SK-N-SH (cell line): ENCODE data around the gene SKIDA1. TPM values are rescaled to one million over a fixed set of nuclear protein-coding genes. Genes with fewer than 3 reads are reported as not detected.
A peak's percentile ranks its signal among the peaks of the same experiment; 100 is the strongest.
"Not testable (repeated sequence)": the region's sequence is repeated elsewhere in the genome, so short reads cannot be mapped to it uniquely, and the experiment has no call there.

Experiments
- CTCF ChIA-PET: fragments of 300-600, 350-600 bp; formaldehyde crosslinking; extraction: SDS; loops from one replicate; lab custom pipeline; 2021; lab: Yijun Ruan, JAX
- POLR2A ChIA-PET: fragments of 350-600 bp; sonication (Branson Sonifier 250); formaldehyde crosslinking; extraction: SDS; loops from one replicate; lab custom pipeline; 2020; ENCODE audit warnings: antibody characterized with exemption, inconsistent platforms; lab: Yijun Ruan, JAX
- DNase-seq: peaks from one replicate; pipeline ENCODE4 v3.0.0; 2012
- H2AFZ ChIP-seq: fragments of 200-600 bp; sonication (generic); 2 replicates; pipeline ENCODE4 v1.8.1; 2016; ENCODE audit warnings: antibody characterized with exemption, mild to moderate bottlenecking, low read depth
- H3F3A ChIP-seq: fragments of 200-600 bp; sonication (generic); replicated peaks from 2 replicates; pipeline ENCODE3; 2016; ENCODE audit warnings: antibody characterized with exemption, mild to moderate bottlenecking; ENCODE audit not compliant: insufficient read depth
- H3K27ac ChIP-seq, 2 experiments: fragments of 200-500 bp in 1 of 2; fragments of 200-600 bp in 1 of 2; sonication (Bioruptor generic) in 1 of 2; sonication (generic), shearing (Covaris generic) in 1 of 2; 2 replicates each; pipeline versions ENCODE4 v1.5.1 to v1.6.1; 2014 to 2016; ENCODE audit warnings: low read depth in 2 of 2, inconsistent platforms in 1 of 2, low read length in 1 of 2, mild to moderate bottlenecking in 1 of 2, mixed read lengths in 1 of 2
- H3K27me3 ChIP-seq: fragments of 200-600 bp; sonication (generic), shearing (Covaris generic); 2 replicates; pipeline ENCODE4 v1.6.1; 2016; ENCODE audit warnings: mixed run types; ENCODE audit not compliant: insufficient read depth
- H3K36me3 ChIP-seq, 2 experiments: fragments of 200-500 bp in 1 of 2; fragments of 200-600 bp in 1 of 2; sonication (Bioruptor generic) in 1 of 2; sonication (generic) in 1 of 2; replicated peaks in 1 of 2; 2 replicates each; pipeline versions ENCODE3 to v1.5.1; 2014 to 2016; ENCODE audit warnings: low read length in 1 of 2, mild to moderate bottlenecking in 1 of 2; ENCODE audit not compliant: insufficient read depth in 2 of 2, control insufficient read depth in 1 of 2
- H3K4me1 ChIP-seq, 2 experiments: fragments of 200-500 bp in 1 of 2; fragments of 200-600 bp in 1 of 2; sonication (Bioruptor generic) in 1 of 2; sonication (generic), shearing (Covaris generic) in 1 of 2; 2 replicates each; pipeline versions ENCODE4 v1.5.1 to v1.6.1; 2014 to 2016; ENCODE audit warnings: low read depth in 1 of 2, low read length in 1 of 2, mixed run types in 1 of 2; ENCODE audit not compliant: insufficient read depth in 2 of 2, control insufficient read depth in 1 of 2
- H3K4me2 ChIP-seq: fragments of 200-600 bp; sonication (generic), shearing (Covaris generic); 2 replicates; pipeline ENCODE4 v1.6.1; 2017; ENCODE audit warnings: mixed run types
- H3K4me3 ChIP-seq, 2 experiments: fragments of 200-500 bp in 1 of 2; fragments of 200-600 bp in 1 of 2; sonication (Bioruptor generic) in 1 of 2; sonication (generic), shearing (Covaris generic) in 1 of 2; 2 replicates each; pipeline versions ENCODE4 v1.5.1 to v1.8.1; 2014 to 2016; ENCODE audit warnings: low read depth in 2 of 2, inconsistent platforms in 1 of 2, low read length in 1 of 2, mild to moderate bottlenecking in 1 of 2, mixed read lengths in 1 of 2, moderate library complexity in 1 of 2
- H3K79me2 ChIP-seq: fragments of 200-600 bp; sonication (generic); 2 replicates; pipeline ENCODE4 v1.8.1; 2017; ENCODE audit warnings: mild to moderate bottlenecking; ENCODE audit not compliant: insufficient read depth
- H3K9ac ChIP-seq: fragments of 200-600 bp; sonication (generic); 2 replicates; pipeline ENCODE4 v1.6.1; 2017; ENCODE audit warnings: mixed run types
- H3K9me2 ChIP-seq: fragments of 200-600 bp; sonication (generic); 2 replicates; pipeline ENCODE4 v1.6.1; 2017; ENCODE audit warnings: mixed run types
- H3K9me3 ChIP-seq: fragments of 200-600 bp; sonication (generic); 2 replicates; pipeline ENCODE4 v1.6.1; 2017; ENCODE audit warnings: mixed run types, mild to moderate bottlenecking, moderate library complexity
- H4K20me1 ChIP-seq: fragments of 200-600 bp; sonication (generic); 2 replicates; pipeline ENCODE4 v1.6.1; 2017; ENCODE audit warnings: mild to moderate bottlenecking, mixed run types; ENCODE audit not compliant: insufficient read depth
- CHD2 ChIP-seq: fragments of 150-350 bp; IDR thresholded peaks from 2 replicates; pipeline ENCODE4 v1.6.1; 2018; ENCODE audit warnings: low read length; ENCODE audit not compliant: partially characterized antibody
- FOSL2 ChIP-seq: IDR thresholded peaks from 2 replicates; pipeline ENCODE4 v1.4.0; 2012; ENCODE audit warnings: low read depth, mild to moderate bottlenecking, moderate library complexity, borderline replicate concordance
- GATA2 ChIP-seq: sonication (generic); formaldehyde crosslinking; IDR thresholded peaks from 2 replicates; pipeline ENCODE4 v1.5.0; 2020; ENCODE audit warnings: mild to moderate bottlenecking, missing genetic modification reagents
- MXI1 ChIP-seq: IDR thresholded peaks from 2 replicates; pipeline ENCODE4 v1.6.1; 2012; ENCODE audit warnings: mild to moderate bottlenecking, low read depth, low read length, improper control_type of control experiment
- RCOR1 ChIP-seq: fragments of 150-350 bp; IDR thresholded peaks from 2 replicates; pipeline ENCODE4 v1.6.1; 2017; ENCODE audit warnings: antibody characterized with exemption, low read length
- RFX5 ChIP-seq: IDR thresholded peaks from 2 replicates; pipeline ENCODE4 v1.6.1; 2012; ENCODE audit warnings: mild to moderate bottlenecking, improper control_type of control experiment, low read length
- RXRA ChIP-seq: IDR thresholded peaks from 2 replicates; pipeline ENCODE4 v1.4.0; 2012; ENCODE audit warnings: low read depth, mild to moderate bottlenecking, borderline replicate concordance
- WGBS: methylation state at CpG from one replicate; pipeline ENCODE4 v1.1.6; 2017; ENCODE audit warnings: low lambda C conversion rate; 5-methylcytosine and 5-hydroxymethylcytosine counted together
- polyA plus RNA-seq, 3 experiments: library from polyadenylated mRNA; depleted of rRNA; stranded (reverse); fragments of >200 nt; gene quantifications; 2 replicates each; pipeline ENCODE4 v1.2.3, GENCODE V29; 2012
- TF ChIP-seq, protein P1 (sequence below): fragments of 150-350 bp; IDR thresholded peaks from 2 replicates; pipeline ENCODE4 v1.6.1; 2017; ENCODE audit warnings: antibody characterized with exemption, low read length, low read depth, borderline replicate concordance

Gene SKIDA1
- polyA plus RNA-seq, 1 of the 3 experiments (the other 2 are of a cell fraction), result 0.38 TPM

DNA sequence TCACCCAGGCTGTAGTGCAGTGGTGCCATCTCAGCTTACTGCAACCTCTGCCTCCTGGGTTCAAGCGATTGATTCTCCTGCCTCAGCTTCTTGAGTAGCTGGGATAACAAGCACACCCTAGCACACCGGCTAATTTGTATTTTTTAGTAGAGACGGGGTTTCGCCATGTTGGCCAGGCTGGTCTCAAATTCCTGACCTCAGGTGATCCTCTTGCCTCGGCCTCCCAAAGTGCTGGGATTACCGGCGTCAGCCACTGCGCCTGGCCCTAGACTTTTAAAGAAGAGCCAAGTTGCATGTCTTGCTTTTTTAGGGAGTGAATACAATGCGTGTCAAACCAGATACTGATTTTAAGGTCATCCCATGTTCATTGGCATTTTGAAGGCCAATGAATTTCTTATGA is 10.5 kb upstream of the SKIDA1 start:
- peak overlapping the region in 1 of 2 experiments; percentile 72; a peak in 2 of 4 replicates for H3K4me3 ChIP-seq
- H2AFZ ChIP-seq, H3K27me3 ChIP-seq, POLR2A ChIA-PET, H3K9me2 ChIP-seq, DNase-seq, H3K9me3 ChIP-seq: not testable (repeated sequence)
- peak overlapping the region in 1 of 2 experiments; percentile 15; a peak in 1 of 4 replicates for H3K27ac ChIP-seq
- peak overlapping the region; percentile 84 for H3K4me2 ChIP-seq
- H3K79me2 ChIP-seq, result peaks cover 76% of the 10 kb centered on the region
- 89% methylated on average over 9 of the region's 9 CpGs for WGBS
- peaks cover 11 to 31% of the 10 kb centered on the region in 2 experiments for H3K36me3 ChIP-seq
- CTCF ChIA-PET, result interaction anchor here (0.9 to 2.9 kb wide), 4 partner anchors 14 to 196 kb away, joined by 3 to 18 read pairs (median 4); no protein-coding TSS in a partner anchor
- H3K4me1 ChIP-seq, result peaks cover 15 to 22% of the 10 kb centered on the region in 2 experiments; a peak in 3 of 4 replicates
- H3K9ac ChIP-seq, result peak overlapping the region; percentile 69; the same call in 1 of the 2 replicates
- H3F3A ChIP-seq, result peaks cover 11% of the 10 kb centered on the region
- peaks cover 24% of the 10 kb centered on the region for H4K20me1 ChIP-seq

DNA sequence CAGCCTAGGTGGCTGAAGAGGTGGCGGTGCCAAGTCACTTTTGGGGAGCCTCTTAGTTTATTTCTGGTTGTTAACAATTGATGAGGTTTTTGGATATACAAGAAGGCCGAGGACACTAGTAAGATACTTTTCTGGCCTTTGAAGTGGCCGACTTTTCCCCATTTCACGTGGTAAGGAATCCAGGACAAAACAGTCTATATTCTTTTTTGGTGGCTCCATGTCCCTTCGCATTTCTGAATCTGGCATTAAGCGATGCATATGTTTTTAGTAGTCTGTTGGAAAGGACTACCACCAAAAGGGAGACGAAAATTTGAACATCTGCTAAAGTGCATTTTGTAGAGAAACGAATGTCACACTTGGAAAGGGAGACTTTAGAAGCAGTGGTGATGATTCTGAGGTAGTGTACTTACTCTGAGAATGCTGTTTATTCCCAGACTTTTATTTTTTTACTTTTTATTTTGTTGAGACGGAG is 10.0 kb upstream of the SKIDA1 start:
- Histone ChIP-seq H3K9ac (peak overlapping the region; percentile 69; the same call in 1 of the 2 replicates), H3K9me2 (no peaks in the 10 kb centered on the region), H3K9me3 (no peaks in the 10 kb centered on the region), H2AFZ (no peak overlapping the region), H3K27ac (peak overlapping the region; percentile 15 to 99; a peak in 3 of 4 replicates), H3K4me2 (peak overlapping the region; percentile 84), H3K4me3 (peak overlapping the region; percentile 72 to 74), H3K79me2 (peaks cover 74% of the 10 kb centered on the region), H3K27me3 (no peaks in the 10 kb centered on the region), H3K4me1 (peaks cover 15 to 26% of the 10 kb centered on the region in 2 experiments; a peak in 3 of 4 replicates), H3F3A (peaks cover 14% of the 10 kb centered on the region), H4K20me1 (peaks cover 24% of the 10 kb centered on the region), H3K36me3 (peaks cover 9 to 31% of the 10 kb centered on the region in 2 experiments)
- WGBS, result 45% methylated on average over 9 of the region's 9 CpGs
- ChIA-PET POLR2A (no interaction called here), CTCF (interaction anchor here (1.0 to 1.5 kb wide), 2 partner anchors 39 to 197 kb away, joined by 4 to 5 read pairs; no protein-coding TSS in a partner anchor)
- no peak for TF ChIP-seq GATA2 (CRISPR knock-in tag)
- TF ChIP-seq CHD2, result no peak
- TF ChIP-seq, protein P1, sequence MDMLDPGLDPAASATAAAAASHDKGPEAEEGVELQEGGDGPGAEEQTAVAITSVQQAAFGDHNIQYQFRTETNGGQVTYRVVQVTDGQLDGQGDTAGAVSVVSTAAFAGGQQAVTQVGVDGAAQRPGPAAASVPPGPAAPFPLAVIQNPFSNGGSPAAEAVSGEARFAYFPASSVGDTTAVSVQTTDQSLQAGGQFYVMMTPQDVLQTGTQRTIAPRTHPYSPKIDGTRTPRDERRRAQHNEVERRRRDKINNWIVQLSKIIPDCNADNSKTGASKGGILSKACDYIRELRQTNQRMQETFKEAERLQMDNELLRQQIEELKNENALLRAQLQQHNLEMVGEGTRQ, result no peak
- TF ChIP-seq MXI1, result peak; percentile 58; the same call in 1 of the 2 replicates
- no peak for TF ChIP-seq RFX5
- no peak for TF ChIP-seq FOSL2
- no peak for TF ChIP-seq RCOR1
- no peak for TF ChIP-seq RXRA
- DNase-seq, result no peak
